ENCODE results near the gene CYLD.

The CYLD gene

GRCh38 chr16:50704245-50704644 lies 37.6 kb upstream of the CYLD start:
- no peak for DNase-seq (ENCODE audit: extremely low spot score)
- ChIA-PET POLR2A (no interaction called here), CTCF (no interaction called here)
- TF ChIP-seq FOXA1 (IDR thresholded peaks at IDR 0.05), result no peak
- no peak for TF ChIP-seq ARNT (IDR thresholded peaks at IDR 0.05)
- no peak for TF ChIP-seq PKNOX1 (IDR thresholded peaks at IDR 0.05)
- TF ChIP-seq SP1 (IDR thresholded peaks at IDR 0.05), result no peak
- no peak for TF ChIP-seq ELF4 (IDR thresholded peaks at IDR 0.05)
- TF ChIP-seq NFRKB (IDR thresholded peaks at IDR 0.05), result no peak
- TF ChIP-seq LEF1 (IDR thresholded peaks at IDR 0.05; ENCODE audit: borderline replicate concordance), result no peak
- TF ChIP-seq SUZ12 (IDR thresholded peaks at IDR 0.05), result no peak
- no peak for TF ChIP-seq FOXM1 (IDR thresholded peaks at IDR 0.05; ENCODE audit: borderline replicate concordance)
- no peak for TF ChIP-seq TARDBP (IDR thresholded peaks at IDR 0.05)
- no peak for TF ChIP-seq L3MBTL2 (conservative IDR thresholded peaks at IDR 0.05)
- no peak for TF ChIP-seq ZNF384 (IDR thresholded peaks at IDR 0.05)
- no peak for TF ChIP-seq BHLHE40 (IDR thresholded peaks at IDR 0.05; ENCODE audit: borderline replicate concordance)
- TF ChIP-seq CTBP1 (IDR thresholded peaks at IDR 0.05; ENCODE audit: borderline replicate concordance), result no peak
- no peak for TF ChIP-seq FOXK2 (IDR thresholded peaks at IDR 0.05)
- no peak for TF ChIP-seq HDGF (IDR thresholded peaks at IDR 0.05; ENCODE audit: borderline replicate concordance)

GRCh38 chr16:50705436-50706110 lies 36.3 kb upstream of the CYLD start:
- no peak for DNase-seq (ENCODE audit: extremely low spot score)
- CTCF ChIA-PET, result no interaction called here
- POLR2A ChIA-PET, result no interaction called here
- TF ChIP-seq TARDBP (IDR thresholded peaks at IDR 0.05) (no peak), FOXK2 (IDR thresholded peaks at IDR 0.05) (no peak), CTBP1 (IDR thresholded peaks at IDR 0.05; ENCODE audit: borderline replicate concordance) (no peak), LEF1 (IDR thresholded peaks at IDR 0.05; ENCODE audit: borderline replicate concordance) (no peak), HDGF (IDR thresholded peaks at IDR 0.05; ENCODE audit: borderline replicate concordance) (no peak), FOXM1 (IDR thresholded peaks at IDR 0.05; ENCODE audit: borderline replicate concordance) (no peak), FOXA1 (IDR thresholded peaks at IDR 0.05) (no peak), ZNF384 (IDR thresholded peaks at IDR 0.05) (no peak), L3MBTL2 (conservative IDR thresholded peaks at IDR 0.05) (no peak), BHLHE40 (IDR thresholded peaks at IDR 0.05; ENCODE audit: borderline replicate concordance) (no peak), ARNT (IDR thresholded peaks at IDR 0.05) (no peak), NFRKB (IDR thresholded peaks at IDR 0.05) (no peak), PKNOX1 (IDR thresholded peaks at IDR 0.05) (no peak), SUZ12 (IDR thresholded peaks at IDR 0.05) (no peak), ELF4 (IDR thresholded peaks at IDR 0.05) (no peak), SP1 (IDR thresholded peaks at IDR 0.05) (no peak)

GRCh38 chr16:50706250-50706649 lies 35.6 kb upstream of the CYLD start:
- ChIA-PET POLR2A (no interaction called here), CTCF (no interaction called here)
- DNase-seq (ENCODE audit: extremely low spot score), result no peak
- TF ChIP-seq FOXK2 (IDR thresholded peaks at IDR 0.05) (no peak), L3MBTL2 (conservative IDR thresholded peaks at IDR 0.05) (no peak), TARDBP (IDR thresholded peaks at IDR 0.05) (no peak), CTBP1 (IDR thresholded peaks at IDR 0.05; ENCODE audit: borderline replicate concordance) (no peak), HDGF (IDR thresholded peaks at IDR 0.05; ENCODE audit: borderline replicate concordance) (no peak), PKNOX1 (IDR thresholded peaks at IDR 0.05) (no peak), SP1 (IDR thresholded peaks at IDR 0.05) (no peak), ZNF384 (IDR thresholded peaks at IDR 0.05) (no peak), ARNT (IDR thresholded peaks at IDR 0.05) (no peak), BHLHE40 (IDR thresholded peaks at IDR 0.05; ENCODE audit: borderline replicate concordance) (no peak), LEF1 (IDR thresholded peaks at IDR 0.05; ENCODE audit: borderline replicate concordance) (no peak), FOXM1 (IDR thresholded peaks at IDR 0.05; ENCODE audit: borderline replicate concordance) (no peak), NFRKB (IDR thresholded peaks at IDR 0.05) (no peak), FOXA1 (IDR thresholded peaks at IDR 0.05) (no peak)

- POLR2A ChIA-PET, result no interaction called here
- CTCF ChIA-PET, result no interaction called here
- TF ChIP-seq PKNOX1 (IDR thresholded peaks at IDR 0.05) (no peak), CTBP1 (IDR thresholded peaks at IDR 0.05; ENCODE audit: borderline replicate concordance) (no peak), NFRKB (IDR thresholded peaks at IDR 0.05) (no peak), HDGF (IDR thresholded peaks at IDR 0.05; ENCODE audit: borderline replicate concordance) (no peak), SUZ12 (IDR thresholded peaks at IDR 0.05) (no peak), ARNT (IDR thresholded peaks at IDR 0.05) (no peak), ELF4 (IDR thresholded peaks at IDR 0.05) (no peak), FOXA1 (IDR thresholded peaks at IDR 0.05) (no peak), ZNF384 (IDR thresholded peaks at IDR 0.05) (no peak), L3MBTL2 (conservative IDR thresholded peaks at IDR 0.05) (no peak), TARDBP (IDR thresholded peaks at IDR 0.05) (no peak), SP1 (IDR thresholded peaks at IDR 0.05) (no peak), LEF1 (IDR thresholded peaks at IDR 0.05; ENCODE audit: borderline replicate concordance) (no peak), BHLHE40 (IDR thresholded peaks at IDR 0.05; ENCODE audit: borderline replicate concordance) (no peak)
- no peak for DNase-seq (ENCODE audit: extremely low spot score)
These were observed 33.4 kb upstream of the CYLD start for GRCh38 chr16:50708373-50709060.
